GF-D8 (cell line): ENCODE results near the gene MEX3B.
"Not testable (repeated sequence)": the region's sequence is repeated elsewhere in the genome, so short reads cannot be mapped to it uniquely, and the experiment has no call there.

Experiments used
- DNase-seq: peaks from one replicate; lab custom pipeline; 2025; lab: John Stamatoyannopoulos, UW

MEX3B gene

DNA sequence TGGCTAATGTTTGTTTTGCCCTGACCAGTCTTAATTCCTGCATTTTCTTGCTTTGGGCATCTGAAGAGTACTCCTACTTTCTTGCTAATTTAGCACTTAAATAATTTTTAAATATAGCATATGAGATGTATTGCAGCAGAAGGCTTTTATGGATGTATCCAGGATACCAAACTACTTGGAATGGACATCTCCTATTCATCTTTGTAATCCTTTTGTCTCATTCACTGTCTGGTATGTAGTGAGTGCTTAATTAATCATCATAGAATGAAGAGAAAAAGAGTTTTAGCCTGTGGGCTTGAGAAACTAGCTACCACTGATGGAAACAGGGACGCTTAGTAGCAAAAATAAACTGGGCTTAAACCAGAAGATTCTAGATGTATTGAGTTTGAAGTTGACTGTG lies 40.6 kb downstream of the MEX3B start:
- DNase-seq = no peak

GRCh38 chr15:82003916-82004315 lies 41.9 kb downstream of the MEX3B start:
- DNase-seq = no peak

DNA sequence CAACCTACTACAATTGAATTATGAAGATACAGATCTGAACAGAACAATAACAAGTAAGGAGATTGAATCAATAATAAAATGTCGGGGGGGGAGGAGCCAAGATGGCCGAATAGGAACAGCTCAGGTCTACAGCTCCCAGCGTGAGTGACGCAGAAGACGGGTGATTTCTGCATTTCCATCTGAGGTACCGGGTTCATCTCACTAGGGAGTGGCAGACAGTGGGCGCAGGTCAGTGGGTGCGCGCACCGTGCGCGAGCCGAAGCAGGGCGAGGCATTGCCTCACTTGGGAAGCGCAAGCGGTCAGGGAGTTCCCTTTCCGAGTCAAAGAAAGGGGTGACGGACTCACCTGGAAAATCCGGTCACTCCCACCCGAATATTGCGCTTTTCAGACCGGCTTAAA lies 50.7 kb downstream of the MEX3B start:
- not testable (repeated sequence) for DNase-seq

- DNase-seq = no peak
Observed at GRCh38 chr15:81992523-81992922, 53.3 kb downstream of the MEX3B start.
